NCI-H1092 (cell line): ENCODE results near the gene MCF2L2.
"Not testable (repeated sequence)": the region's sequence is repeated elsewhere in the genome, so short reads cannot be mapped to it uniquely, and the experiment has no call there.

Experiments used
- DNase-seq: peaks from one replicate; lab custom pipeline; 2025; lab: John Stamatoyannopoulos, UW

The MCF2L2 gene, protein sequence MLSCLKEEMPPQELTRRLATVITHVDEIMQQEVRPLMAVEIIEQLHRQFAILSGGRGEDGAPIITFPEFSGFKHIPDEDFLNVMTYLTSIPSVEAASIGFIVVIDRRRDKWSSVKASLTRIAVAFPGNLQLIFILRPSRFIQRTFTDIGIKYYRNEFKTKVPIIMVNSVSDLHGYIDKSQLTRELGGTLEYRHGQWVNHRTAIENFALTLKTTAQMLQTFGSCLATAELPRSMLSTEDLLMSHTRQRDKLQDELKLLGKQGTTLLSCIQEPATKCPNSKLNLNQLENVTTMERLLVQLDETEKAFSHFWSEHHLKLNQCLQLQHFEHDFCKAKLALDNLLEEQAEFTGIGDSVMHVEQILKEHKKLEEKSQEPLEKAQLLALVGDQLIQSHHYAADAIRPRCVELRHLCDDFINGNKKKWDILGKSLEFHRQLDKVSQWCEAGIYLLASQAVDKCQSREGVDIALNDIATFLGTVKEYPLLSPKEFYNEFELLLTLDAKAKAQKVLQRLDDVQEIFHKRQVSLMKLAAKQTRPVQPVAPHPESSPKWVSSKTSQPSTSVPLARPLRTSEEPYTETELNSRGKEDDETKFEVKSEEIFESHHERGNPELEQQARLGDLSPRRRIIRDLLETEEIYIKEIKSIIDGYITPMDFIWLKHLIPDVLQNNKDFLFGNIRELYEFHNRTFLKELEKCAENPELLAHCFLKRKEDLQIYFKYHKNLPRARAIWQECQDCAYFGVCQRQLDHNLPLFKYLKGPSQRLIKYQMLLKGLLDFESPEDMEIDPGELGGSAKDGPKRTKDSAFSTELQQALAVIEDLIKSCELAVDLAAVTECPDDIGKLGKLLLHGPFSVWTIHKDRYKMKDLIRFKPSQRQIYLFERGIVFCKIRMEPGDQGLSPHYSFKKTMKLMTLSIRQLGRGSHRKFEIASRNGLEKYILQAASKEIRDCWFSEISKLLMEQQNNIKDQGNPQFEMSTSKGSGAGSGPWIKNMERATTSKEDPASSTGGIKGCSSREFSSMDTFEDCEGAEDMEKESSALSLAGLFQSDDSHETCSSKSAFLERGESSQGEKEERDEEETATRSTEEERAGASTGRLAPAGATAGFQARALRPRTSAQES

DNA sequence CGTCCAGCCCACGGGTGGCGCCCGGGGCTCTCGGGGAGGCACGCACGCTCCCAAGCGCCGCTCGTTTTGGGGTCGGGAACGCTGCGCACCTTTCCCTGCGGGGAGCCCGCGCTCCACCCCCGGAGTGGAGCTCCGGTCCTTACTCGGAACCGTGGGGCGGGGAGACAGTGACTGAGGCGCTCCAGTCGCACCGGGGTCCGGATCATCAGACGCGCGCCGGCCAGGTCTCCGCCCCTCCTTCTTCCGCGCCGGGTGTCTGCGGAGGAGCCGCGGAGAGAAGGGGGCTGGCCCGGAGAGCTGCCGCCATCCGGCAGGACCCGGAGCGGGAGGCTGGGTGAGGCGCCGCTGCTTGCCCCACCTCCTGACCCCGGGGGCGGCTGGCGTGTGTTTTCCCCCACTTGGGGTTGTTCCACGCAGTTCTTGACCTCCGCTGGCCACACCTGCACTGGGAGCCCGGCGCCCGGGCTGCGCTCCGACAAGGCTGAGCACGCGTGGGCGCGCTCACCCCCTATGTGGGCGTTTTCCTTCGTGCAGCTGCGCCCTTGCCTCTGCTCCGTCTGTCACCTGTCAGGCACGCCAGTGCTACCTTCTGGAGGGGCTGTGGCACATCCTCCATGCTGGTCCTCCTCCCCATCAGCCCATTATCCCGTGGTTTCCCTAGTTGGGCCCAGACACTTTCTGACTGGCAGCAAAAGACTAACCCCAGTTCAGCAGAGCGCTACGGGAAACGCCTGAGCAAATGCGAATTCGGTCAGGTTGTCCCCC is at the start of gene MCF2L2:
Gene MCF2L2 (minus strand): TSS at position 173 of the 765 bp plus-strand sequence. CDS start 642 bp downstream, outside the sequence.
- DNase-seq = peak; percentile 31

DNA sequence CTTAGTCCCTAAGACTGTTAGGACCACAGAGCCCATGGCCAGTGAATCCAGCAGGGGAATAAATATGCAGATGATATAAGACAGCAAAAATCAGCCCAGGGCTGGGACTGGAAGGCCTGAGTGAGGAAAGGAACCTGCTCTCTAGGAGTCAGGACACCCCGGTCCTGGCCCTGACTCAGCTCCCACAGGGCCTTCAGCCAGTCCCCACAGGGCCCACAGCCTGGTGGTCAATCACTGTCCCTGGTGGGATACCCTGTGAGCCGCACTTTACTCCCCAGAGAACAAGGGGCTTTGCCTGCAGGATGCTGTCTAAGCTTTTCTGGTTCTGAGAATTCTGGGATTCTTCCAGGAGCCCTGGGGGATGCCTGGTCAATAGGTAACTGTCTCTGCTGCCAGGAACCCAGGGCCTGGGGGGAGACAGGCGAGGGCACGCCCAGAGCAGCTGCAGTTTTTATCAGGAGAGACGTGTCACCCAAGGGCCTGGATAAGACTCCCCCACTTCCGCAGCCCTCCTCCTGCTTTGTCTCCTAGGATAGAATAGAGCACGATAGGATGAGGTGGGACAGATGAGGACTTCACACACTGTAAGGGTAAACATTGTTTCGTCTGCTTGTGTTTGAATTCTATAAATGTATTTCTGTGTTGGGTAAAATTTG is 49.5 kb upstream of the MCF2L2 start:
- no peak for DNase-seq

DNA sequence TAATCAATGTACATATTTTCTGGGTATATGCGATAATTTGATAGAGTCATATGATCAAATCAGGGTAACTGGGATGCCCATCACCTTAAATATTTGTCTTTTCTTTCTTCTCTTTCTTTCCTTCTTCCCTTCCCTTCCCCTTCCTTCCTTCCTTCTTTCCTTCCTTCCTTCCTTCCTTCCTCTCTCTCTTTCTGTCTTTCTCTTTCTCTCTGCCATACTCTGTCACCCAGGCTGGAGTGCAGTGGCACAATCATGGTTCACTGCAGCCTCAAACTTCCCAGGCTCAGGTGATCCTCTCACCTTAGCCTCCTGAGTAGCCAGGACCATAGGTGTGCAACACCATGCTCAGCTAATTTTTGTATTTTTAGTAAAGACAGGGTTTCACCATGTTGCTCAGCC is 47.3 kb upstream of the MCF2L2 start:
- DNase-seq = not testable (repeated sequence)

DNA sequence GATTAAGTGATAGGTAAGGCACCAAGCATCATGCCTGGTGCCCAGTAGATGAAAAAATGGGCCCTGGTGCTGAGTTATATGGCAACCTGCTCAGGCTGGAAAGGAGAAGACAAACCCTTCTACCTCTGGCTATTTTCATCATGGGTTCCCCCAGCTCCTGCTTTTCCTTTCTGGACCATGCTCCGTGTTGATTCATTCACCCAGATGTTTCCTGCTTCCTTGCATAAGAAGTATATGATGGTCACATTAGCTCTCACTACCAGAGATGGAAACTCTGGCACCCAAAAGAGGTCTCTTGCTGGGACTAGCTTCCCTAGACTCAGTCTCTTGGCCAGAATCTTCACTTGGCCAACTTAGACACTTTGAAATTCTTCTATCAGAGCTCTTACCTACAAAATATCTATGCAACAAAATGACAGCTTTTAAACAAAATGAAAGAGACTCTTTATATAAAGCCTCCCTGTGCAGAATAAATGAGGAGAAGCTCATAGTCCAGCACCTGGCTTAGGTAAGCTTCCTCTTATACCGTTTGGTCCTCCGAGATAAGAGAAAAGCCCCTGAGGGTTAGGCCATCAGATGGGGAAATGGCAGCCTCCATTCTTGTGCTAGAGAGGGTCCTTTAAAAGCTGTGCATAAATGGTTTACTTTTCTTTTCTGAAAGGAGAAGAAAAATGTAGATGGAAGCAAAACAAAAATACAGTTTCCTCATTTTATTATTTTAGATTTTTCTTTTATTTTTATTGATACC is 46.8 kb upstream of the MCF2L2 start:
- DNase-seq = no peak

DNA sequence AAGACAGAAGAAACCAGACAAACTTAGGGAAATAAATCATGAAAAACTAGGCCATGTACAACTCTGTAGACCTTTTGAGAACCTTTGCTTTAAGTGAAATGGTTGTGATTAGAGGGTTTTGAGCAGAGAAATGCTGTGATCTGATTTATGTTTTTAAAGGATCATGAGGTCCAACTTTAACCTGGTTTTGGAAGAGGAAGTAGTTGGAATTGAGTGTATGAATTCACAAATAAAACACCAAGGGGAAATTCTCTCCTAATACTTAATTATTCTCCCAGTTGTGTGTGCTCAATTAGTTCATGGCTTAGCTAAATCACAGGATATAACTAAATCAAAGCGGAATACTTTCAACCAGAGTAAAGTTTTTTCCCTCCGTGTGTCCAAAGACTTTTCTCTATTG is 45.5 kb upstream of the MCF2L2 start:
- DNase-seq = no peak

DNA sequence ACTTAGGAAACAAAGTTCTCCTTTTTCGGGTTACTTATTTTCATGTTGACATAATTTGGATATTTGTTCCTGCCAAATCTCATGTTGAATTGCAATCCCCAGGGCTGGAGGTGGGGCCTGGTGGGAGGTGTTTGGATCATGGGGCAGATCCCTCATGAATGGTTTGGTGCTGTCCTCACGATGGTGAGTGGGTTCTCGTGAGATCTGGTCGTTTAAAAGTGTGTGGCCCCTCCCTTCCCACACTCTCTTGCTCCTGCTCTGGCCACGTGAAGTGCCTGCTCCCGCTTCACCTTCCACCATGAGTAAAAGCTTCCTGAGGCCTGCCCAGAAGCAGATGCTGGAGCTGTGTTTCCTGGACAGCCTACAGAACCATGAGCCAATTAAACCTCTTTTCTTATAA is 43.7 kb upstream of the MCF2L2 start:
- no peak for DNase-seq

DNA sequence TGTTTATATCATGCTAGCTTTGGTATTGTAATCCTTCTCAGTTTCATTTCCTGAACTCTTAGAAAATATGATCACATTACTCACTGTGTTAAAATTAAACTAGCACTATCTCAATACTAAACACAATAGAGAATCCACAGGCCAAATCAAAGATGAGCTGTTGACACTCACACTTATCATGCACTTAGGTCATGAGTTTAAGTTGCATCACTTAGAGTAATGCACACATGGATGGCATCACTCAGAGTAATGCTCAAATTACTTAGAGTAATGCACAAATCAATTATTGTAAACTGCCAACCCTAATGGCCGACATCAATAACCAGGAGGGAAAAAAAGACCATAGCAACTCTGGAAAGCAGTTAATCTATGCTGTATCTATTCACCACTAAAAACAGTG is 40.0 kb upstream of the MCF2L2 start:
- no peak for DNase-seq

DNA sequence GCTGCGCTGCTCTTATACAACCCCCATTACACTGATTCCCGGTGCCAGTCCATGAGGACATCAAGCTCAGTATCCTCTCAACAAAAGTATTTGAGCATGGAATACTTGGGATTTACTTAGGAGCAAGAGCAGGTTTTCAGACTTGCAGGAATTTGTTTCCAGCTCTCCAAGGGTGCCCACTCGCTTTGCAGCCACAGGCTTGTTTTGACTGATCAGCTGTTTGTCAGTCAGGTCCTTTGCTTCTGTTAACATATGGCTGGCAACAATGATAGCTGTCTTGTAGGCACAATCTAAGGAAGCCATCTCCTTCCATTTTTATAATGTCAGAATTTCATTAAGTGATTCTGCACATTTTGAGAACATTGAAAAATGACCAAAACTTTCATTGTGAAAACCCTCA is 38.2 kb upstream of the MCF2L2 start:
- no peak for DNase-seq

DNA sequence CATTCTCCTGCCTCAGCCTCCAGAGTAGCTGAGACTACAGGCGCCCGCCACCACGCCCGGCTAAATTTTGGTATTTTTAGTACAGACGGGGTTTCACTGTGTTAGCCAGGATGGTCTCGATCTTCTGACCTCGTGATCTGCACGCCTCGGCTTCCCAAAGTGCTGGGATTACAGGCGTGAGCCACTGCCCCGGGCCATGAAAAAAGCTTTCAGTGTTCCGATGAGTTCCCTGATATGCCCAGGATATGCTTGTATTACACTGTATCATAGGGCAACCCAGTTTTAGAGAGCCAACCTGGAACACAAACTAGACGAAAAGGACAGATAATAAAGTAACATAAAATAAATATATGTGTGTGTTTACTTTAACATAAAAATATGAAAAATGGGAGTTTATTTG is 37.3 kb upstream of the MCF2L2 start:
- not testable (repeated sequence) for DNase-seq

DNA sequence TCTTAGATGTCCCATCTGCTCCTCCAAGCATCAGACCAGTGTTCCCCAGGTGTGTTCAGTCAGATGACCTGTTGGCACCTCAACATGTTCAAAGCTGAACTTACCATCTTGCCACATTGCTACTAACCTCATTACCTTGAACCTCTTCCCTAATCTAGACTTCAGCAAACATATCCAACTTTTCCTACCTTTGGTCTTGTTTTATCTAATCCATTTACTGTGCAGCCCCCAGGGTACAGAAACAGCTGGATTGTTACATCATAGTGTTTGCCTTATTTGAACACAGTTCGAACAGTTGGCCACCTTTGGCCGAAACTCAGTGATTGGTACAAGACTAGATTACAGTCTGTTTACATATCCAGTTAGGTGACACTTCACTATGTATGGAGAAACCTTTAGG is 36.1 kb upstream of the MCF2L2 start:
- no peak for DNase-seq

DNA sequence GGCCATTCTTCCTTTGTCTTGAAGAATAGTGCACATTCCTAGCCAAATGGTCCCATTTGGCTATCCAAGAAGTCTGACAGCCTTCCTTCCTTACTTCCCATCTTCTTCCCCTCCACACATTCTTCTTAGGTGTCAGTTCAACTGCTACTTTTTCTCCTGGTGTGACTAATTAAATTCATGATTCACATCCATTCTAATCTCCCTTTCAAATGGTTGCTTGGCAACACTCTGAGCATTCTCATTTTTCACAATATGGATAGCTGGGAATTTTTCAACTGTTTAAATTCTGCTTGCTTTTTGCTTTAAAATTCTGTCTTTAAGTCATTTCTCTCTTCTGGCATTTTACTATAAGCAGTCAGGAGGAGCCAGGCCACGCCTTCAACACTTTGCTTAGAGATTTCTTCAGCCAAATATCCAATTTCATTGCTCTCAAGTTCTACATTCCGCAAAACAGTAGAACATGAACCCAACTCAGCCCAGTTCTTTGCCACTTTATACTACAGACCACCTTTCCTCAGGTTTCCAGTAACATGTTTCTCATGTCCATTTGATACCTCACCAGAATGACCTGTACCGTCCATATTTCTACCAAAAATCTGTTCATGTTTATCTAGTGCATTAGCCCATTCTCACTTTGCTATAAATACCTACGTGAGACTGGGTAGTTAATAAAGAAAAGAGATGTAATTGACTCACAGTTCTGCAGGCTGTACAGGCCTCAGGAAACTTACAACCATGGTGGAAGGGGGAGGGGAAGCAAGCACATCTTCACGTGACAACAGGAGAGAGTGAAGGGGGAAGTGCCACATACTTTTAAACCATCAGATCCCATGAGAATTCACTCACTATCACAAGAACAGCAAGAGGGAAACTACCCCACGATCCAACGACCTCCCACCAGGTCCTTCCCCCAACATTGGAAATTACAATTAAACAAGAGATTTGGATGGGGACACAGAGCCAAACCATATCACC is 31.9 kb upstream of the MCF2L2 start:
- no peak for DNase-seq

DNA sequence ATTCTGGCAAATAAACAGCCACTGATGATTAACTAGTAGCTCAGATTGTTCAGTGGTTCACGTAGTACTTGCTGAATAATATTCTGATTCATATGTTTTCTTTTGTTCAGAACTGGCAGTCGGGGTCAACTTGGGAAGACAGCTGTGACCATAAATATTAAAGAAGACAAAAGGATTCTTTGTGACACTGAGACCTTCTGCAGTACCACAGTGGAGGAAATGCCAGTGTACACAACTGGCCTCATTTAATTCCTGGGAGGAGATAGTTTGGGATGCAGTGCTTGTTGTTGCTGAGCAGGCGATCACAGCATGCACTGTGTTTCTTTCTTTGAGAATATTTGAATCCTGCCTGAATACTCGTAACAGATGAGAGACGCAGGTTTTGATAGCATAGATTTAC is 26.7 kb upstream of the MCF2L2 start:
- no peak for DNase-seq

DNA sequence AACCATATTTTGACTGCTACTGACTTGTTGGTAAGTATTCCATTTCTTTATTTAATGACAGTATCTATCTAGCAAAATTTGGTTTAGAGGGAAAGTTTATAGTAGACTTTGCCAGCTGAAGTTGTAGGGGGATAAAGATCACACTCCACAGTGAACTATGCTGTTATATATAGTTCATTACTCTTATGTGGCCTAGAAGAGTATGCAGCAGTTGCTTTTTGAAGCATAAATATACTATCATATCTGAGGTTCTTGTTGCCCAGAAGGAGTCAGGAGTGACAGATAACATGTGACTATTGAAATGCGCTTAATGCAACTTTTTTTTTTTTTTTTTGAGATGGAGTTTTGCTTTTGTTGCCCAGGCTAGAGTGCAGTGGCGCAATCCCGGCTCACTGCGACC is 25.6 kb upstream of the MCF2L2 start:
- DNase-seq = no peak

DNA sequence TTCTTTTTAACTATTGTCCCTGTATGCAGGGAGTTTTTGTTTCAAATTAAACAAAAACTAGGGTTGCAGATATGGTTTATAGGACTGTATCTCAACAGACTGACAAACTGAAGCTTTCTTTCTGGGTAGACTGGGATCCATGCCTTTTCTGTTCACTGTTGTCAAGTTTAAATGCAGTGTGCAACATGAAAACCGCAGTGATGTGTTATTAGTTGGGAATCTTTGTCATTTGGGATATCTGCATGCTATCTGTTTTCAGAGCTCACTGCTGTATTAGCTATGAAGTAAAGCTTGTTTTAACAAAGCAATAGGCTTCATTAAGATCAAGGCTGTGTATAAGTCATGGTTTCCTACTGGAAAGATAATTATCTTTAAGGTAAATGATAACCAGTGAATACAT is 21.4 kb upstream of the MCF2L2 start:
- no peak for DNase-seq

DNA sequence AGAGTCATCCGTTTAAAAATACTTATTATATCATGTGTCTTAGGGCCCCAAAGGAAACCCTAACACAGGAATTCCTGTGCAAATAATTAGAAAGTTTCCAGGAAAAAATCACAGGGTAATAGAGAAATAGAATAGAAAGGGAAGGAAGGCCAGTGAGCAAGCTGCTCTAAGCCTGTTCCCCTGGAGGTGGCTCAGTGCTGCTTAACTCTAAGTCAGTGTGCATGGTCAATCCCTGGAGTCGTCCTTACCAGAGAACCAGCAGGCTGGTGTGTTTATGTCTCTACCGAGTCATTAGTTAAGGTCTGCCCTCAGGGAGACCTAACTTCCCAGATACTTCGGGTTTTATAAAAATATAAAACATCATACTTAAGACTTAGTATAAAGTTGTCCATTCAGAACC is 21.0 kb upstream of the MCF2L2 start:
- no peak for DNase-seq

DNA sequence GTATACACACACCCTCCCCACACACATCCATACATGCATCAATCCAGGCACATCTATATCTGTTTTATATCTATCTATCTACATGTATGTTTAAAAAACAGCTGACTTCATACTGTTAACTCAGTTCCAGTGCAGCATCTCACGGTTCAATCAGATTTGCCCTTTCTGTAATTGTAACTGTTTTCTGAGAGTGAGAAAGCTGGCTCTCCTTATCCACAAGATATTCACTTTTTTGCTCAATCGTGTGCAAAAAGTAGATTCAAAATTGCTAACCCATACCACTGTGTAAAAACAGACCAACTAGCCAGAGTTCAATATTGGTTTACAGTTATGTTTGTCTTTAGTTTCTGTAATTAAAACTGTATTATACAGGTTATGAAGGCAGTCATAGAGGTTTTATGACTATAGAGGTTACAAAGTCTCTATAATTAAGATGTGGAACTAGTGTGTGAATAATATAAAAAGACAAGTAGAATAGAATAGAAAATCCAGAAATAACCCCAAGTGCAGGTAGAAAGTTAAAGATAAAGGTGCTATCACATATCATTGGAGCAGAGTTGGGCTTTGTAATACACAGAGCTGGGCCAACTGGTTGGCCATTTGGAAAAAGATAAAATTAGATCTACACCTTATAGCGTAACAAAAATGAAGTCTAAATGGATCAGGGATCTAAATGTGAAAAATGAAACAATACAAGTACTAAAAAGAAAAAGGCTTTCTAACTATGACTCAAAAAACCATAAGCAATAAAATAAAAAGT is 20.1 kb upstream of the MCF2L2 start:
- DNase-seq = no peak

DNA sequence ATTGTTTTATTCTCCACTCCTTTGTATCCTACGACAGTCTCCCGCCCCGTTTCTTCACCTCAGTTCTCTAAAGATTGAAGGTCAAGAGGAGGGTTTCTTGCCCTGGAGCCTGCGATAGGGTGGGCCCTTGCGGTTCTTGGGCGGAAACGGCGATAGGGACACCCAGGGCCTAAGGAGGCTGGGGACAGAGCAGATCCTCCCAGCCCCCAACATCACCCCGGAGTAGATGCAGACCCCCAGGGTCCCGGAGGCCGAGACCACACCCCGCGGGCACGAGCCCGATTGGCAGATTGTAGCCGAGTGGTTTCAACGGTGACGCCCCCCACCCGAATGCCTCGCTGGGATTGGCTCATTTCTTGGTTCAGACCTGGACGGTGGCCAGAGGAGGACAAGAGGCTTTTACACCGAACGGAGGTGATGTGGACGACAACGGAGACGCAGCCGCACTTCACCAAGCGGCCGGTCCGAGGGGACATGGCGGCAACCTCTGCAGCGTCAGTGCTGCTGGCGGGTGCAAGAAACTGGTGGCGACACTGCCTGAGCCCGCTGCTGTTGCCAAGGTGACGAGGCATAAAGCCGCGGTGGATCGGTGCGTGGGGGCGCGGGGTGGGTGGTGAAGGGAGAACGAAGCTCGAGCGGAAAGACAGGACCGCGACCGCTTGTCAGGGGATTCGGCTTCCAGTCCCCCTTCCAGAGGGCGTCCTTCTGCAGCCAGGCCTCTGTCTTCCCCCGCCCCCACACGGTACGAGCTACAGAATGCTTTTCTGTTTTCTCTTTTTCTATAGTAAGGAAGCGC is 19.0 kb upstream of the MCF2L2 start:
- peak; percentile 86 for DNase-seq

DNA sequence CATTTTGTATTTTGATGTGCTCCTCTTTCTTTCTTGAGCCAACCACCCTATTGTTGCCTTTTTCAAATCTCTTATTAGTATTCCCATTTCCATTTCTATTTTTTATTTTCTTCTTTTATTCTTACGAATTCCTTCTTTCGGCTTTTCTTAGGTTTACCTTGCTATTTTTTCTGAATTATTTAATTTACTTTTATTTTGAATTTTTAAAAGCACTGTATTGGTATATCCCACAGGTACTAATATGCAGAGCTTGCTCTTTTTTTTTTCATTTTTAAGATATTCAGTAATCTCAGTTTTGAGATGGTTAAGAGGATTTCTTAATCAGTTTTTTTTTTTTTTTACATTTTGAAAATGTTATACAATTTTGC is 18.4 kb upstream of the MCF2L2 start:
- no peak for DNase-seq
